GM18505 (cell line): ENCODE data around the gene BCL2L15.

ENCODE experiments used
- ATAC-seq: cut with Tn5 transposase; IDR thresholded peaks from one replicate; pipeline ENCODE4 v1.9.1; 2021; ENCODE audit not compliant: unreplicated experiment
- POLR2A ChIP-seq: IDR thresholded peaks from 4 replicates; pipeline ENCODE4 v1.6.1; 2011; ENCODE audit warnings: borderline replicate concordance; ENCODE audit not compliant: insufficient read depth, insufficient read length; ENCODE audit errors: extremely low read depth

The BCL2L15 gene

DNA sequence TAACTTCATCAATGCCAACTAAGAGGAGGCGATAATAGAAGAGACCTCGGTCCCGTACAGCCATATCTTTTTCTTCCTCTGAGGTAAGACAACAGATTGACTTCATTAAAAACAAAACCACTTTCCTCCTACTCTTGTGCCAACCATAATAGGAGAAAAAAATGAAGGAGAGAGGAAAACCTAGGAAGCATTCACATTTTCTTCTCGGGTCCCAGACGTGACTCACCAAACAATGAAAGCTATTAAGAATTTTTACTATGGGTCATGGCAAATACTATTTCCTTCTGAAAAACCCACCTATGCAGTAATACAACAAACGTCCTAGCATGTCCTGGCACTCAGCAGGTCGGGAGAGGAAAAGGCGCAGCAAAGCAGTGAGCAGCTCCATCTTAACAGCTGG is 8.6 kb upstream of the BCL2L15 start:
- no peak for ATAC-seq
- TF ChIP-seq POLR2A, result no peak

DNA sequence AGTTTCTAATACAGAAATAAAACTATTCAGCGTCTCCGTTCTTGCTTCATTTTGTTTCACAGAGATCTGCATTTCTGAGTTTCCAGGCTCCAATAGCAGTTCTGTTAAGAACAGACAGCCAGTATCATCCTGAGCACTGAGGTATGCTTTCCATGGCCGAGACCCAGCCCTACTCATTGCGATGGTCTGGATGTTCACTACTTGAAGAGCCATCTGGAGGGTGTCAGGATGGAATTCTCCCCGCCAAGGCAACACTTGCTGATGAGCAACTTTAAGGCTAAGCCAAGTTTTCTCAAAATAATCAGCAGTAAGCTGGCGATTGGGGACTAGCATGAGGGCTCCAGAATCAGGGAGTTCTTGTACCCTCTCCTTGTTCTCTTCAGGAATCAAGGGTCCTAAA is 7.7 kb upstream of the BCL2L15 start:
- no peak for ATAC-seq
- no peak for TF ChIP-seq POLR2A

DNA sequence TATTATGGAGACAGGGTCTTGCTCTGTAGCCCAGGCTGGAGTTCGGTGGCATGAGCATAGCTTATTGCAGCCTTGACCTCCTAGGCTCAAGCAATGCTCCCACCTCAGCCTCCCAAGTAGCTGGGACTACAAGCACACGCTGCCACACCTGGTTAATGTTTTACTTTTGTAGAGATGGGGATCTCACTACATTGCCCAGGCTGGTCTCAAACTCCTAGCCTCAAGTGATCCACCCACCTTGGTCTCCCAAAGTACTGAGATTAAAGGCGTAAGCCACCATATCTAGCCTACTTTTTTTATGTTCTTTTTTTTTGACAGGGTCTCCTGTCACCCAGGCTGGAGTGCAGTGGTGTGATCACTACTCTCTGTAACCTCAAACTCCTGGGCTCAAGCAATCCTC is 5.9 kb upstream of the BCL2L15 start:
- no peak for TF ChIP-seq POLR2A
- ATAC-seq, result no peak

DNA sequence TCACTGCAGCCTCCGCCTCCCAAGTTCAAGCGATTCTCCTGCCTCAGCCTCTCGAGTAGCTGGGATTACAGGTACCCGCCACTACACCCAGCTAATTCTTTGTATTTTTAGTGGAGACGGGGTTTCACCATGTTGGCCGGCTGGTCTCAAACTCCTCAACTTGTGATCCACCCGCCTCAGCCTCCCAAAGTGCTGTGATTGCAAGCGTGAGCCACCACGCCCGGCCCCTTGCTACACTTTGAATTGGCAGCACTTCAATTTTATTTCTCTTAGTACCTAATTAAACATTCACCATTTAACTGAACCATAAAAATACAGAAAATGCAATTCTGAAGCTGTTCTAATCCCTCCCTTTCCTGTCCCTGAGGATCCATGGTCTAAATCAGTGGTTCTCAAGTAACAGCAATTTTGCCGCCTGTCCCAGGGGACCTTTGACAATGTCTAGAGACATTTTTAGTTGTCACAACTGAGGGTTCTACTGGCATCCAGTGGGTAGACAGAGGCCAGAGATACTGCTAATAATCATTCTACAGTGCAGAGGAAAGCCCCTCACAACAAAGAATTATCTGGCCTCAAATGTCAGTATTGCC is 4.3 kb upstream of the BCL2L15 start:
- ATAC-seq, result no peak

DNA sequence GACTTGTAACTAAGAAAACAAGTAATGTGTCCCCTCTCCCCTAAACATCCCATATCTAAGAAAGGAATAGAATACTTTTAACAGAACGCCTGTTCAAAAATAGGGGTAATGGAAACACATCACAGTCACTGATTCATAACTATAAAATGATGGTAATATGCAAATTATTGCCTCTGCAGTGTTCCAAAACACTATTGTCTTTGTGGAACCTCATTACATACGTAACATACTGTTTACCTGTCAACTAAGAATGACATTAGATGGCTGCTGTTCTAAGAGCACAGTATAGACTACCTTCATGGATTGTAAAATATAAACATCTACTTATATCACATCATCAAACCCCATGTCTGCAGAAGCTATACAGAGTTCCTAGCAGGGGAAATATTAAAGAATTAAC is 3.4 kb upstream of the BCL2L15 start:
- TF ChIP-seq POLR2A, result no peak
- no peak for ATAC-seq

More for the DNA sequence above, 4.3 kb upstream of the BCL2L15 start:
- TF ChIP-seq POLR2A, result no peak

DNA sequence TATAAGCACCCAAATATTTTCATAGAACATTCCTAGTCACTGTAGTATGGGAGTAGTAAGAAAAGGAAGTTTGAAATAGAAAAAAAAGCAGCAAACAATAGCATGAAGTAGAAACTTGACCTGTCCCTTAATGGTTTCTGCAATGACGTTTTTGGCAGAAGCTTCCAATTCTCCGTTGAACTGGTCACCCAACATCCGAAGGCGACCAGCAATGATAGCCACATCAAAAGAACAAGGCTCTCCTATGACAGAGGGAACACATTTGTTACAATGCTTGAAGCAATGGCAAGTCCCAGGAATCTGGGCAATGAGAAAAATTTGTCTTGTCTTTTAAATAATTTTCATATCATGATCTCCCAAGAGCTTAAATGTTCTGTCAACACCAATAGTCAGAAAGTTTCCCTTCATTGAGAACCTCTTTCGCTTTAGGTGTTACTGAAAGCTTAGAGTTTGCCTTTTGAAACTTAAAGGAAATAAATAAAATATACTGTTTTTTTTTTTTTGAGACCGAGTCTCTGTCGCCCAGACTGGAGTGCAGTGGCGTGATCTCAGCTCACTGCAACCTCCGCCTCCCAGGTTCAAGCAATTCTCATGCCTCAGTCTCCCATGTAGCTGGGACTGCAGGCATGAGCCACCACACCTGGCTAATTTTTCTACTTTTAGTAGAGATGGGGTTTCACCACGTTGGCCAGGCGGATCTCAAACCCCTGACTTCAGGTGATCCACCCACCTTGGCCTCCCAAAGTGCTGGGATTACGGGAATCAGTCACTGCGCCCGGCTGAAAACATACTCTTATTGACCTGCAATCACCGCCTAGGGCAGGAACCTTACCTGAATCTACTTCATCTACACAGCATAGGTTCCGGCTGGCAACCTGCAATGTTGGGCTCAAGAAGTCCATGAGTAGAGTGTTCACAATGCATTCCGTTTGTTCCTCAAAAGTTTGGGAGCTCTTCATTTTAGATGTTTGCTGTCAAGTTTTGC is 672 bp downstream of the BCL2L15 start:
- ATAC-seq, result no peak
- TF ChIP-seq POLR2A, result no peak

DNA sequence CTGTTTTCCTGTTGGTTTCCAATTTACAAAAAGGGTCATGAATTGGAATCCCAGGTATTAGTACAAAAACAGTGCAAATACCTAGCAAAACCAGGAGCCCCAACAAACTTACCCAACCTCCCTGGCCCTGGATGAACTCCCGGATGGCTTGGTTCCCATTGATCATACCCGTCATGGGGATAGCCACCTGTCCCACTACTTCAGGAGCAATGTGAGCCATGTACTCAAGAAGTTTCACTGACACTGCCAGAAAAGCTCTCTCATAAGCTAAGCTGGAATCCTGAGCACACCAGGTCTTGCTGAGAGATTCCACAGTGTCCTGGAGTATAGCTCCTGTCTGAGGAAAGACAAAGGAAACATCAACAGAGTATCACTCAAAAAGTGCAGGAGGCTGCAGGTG is 5.7 kb downstream of the BCL2L15 start:
- ATAC-seq, result no peak
- TF ChIP-seq POLR2A, result no peak

DNA sequence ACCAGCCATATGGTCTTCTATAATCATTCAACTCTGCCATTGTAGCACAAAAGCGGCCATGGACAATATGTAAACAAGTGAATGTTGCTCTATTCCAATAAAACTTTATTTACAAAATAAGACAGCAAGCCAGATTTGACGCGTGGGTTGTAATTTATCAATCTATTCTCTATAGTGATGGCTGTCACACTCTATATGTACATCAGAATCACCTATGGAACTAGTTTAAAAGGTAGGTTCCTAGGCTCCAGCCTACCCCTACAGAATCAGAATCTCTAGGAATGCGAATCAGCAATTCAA is 7.7 kb downstream of the BCL2L15 start:
- ATAC-seq, result no peak
- no peak for TF ChIP-seq POLR2A

DNA sequence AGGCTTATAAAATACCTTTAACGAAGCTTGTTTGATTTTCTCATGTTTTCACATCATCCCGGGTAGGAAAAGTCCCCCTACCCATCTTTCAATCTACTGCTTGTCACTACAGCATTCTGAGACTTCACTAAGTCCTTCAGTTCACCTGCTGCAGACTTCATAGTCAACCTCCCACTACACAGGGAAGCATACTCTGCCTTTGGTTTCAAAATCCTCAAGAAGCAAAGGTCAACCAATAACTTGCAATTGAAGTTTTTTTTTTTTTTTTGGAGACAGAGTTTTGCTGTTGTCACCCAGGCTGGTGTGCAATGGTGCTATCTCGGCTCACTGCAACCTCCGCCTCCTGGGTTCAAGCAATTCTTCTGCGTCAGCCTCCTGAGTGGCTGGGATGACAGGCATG is 11.2 kb downstream of the BCL2L15 start:
- TF ChIP-seq POLR2A, result no peak
- ATAC-seq, result no peak

DNA sequence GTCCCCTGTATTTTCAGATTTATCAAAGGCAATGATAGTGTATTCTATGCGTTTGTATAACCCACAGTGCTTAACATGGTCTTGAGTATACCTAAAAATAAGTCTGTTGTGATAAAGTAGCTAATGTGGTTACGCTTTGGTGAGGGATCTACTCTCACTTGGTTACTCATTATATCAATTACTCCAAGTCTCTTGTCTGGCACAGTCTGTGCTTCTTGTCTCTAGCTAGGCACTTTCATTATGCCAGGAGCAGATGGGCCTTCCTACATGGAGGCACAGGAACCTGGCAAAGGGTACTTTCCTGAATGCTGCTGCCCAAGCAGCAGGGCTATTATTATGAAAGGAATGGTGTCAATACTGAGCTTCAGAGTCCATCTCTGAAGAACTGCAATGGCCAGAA is 11.7 kb downstream of the BCL2L15 start:
- ATAC-seq, result no peak
- no peak for TF ChIP-seq POLR2A

DNA sequence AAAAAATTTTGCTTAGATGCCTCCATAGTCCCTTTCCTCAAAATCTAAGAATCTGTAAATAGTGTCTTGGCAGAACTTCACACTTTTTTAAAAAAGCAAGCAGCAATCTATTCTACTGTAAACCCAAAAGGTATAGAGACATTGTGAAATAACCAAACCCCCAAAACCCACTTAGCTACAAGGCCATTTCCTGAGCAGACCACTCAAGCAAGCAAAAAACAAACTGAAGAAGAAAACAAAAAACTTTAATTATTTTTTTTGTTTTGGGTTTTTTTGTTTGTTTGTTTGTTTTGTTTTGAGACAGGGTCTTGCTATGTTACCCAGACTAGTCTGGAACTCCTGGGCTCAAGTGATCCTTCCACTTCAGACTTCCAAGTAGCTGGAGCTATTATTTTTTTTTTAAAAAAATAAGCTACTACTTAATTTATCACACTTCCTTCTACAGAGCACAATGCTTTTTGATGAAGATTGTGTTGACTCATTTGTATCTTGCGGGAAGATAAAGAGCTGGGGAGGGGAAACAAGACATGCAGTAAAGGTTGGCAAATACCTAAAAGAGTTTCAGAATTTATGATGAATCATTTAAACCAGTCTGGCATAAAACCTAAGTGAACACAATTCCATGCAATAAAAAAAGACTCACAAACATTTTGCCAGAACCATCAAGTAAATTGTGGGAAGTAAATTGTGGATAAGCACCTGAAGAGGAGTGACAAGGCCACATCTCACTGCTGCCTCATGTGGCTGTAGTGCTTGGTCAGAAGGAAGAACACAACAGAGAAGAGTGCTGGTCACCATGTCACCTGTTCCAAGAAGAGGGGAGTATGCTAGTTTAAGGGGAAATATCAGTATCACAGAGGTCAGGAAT is 13.1 kb downstream of the BCL2L15 start:
- no peak for ATAC-seq
- TF ChIP-seq POLR2A, result no peak

DNA sequence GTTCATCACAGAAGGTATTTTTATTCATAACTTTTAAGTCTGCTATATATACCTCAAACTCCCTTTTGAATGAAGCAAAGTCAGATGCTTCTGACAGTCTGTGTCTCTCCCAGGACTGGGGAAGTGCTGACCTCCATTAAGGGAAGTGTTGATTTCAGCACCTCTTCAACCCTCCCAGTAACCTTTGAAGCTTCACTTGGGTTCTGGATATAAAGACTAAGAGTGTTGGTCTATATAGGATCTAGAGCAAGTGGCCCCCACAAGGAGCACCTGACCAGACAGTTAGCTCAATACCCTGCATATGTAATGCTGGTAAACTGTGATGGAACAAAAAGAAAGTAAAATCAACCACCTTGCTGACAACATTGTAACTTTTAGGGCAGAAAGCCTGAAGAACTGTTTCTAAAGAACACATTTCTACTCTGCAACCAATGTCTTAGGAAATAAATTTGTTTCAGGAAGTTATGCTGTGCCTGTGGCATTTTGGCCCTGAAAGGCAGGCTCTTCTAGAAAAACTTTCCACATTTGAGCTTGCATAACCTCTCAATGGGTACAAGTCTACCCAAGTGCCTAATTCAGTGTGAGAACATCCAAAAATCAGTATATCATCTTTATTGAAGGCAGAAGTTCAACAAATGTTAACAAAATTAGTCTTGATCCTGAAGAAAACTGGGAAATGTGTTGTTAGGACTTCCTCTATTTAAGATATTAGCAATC is 15.0 kb downstream of the BCL2L15 start:
- peak; percentile 15 for ATAC-seq
- TF ChIP-seq POLR2A, result no peak

DNA sequence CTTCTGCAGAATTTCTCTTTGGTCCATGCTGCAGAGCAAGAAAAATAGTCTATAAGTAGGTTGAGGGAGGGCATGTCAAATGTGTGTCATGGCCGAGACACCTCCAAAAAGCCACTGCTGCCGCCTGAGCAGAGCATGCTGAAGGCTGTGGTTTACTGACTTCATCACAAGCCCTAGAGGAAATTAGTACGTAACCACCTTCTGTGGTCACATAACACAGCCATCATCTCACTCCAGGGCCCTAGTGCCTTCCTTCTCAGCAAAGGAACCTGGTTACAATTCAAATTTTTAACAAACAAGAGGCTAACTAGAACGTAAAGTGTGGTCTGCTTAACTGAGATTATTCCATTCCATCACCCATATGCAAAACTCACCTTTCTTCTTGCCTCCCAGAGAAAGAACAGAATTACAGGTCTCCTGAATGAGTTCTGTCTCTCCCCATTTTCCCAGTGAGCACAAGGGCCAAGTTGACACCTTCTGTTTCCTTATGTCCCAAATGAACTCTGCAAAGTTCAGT is 15.7 kb downstream of the BCL2L15 start, which contains the start of gene PTPN22:
Gene PTPN22 (minus strand): TSS at position 116 of the 517 bp plus-strand sequence.
- ATAC-seq, result peak; percentile 67

More for the DNA sequence above, 15.7 kb downstream of the BCL2L15 start, which contains the start of gene PTPN22:
- TF ChIP-seq POLR2A, result peak; percentile 95
